B cell (primary cell): Measurements from ENCODE around the gene MZF1. TPM values are rescaled to one million over a fixed set of nuclear protein-coding genes. Genes with fewer than 3 reads are reported as not detected.

Source experiments
- ATAC-seq: fragments of 200-7000 bp; cut with Tn5 transposase; one replicate; pipeline ENCODE4 v1.10.0; 2021; ENCODE audit warnings: low read depth, mild to moderate bottlenecking, moderate number of reproducible peaks, moderate library complexity
- CTCF ChIA-PET: fragments of 350-600 bp; sonication (Branson Sonifier 250); formaldehyde crosslinking; loops from one replicate; lab custom pipeline; 2021; ENCODE audit warnings: antibody characterized with exemption, inconsistent platforms; lab: Charles Lee
- POLR2A ChIA-PET: fragments of 350-600 bp; sonication (Branson Sonifier 250); formaldehyde crosslinking; loops from one replicate; lab custom pipeline; 2021; ENCODE audit warnings: antibody characterized with exemption; lab: Charles Lee
- DNase-seq: peaks from one replicate; pipeline ENCODE4 v3.0.0; 2013
- H2AFZ ChIP-seq: 2 replicates; pipeline ENCODE4 v1.6.1; 2012; ENCODE audit warnings: mild to moderate bottlenecking, low read depth, low read length; ENCODE audit not compliant: insufficient read depth, poor library complexity, severe bottlenecking
- H3K27ac ChIP-seq, 2 donors: 1 replicate in 1 of 2; 2 replicates in 1 of 2; pipeline ENCODE4 v1.5.1; 2012 to 2013; ENCODE audit warnings: low read length in 2 of 2, mild to moderate bottlenecking in 2 of 2, moderate library complexity in 1 of 2
- H3K27me3 ChIP-seq, 4 experiments: fragments of 200-600 bp in 1 of 4; sonication (generic) in 1 of 4; replicated peaks in 1 of 4; 1 replicate in 2 of 4; 2 replicates in 2 of 4; pipeline versions ENCODE4 v1.6.1 to v1.7.0; 2013 to 2016; ENCODE audit warnings: low read length in 3 of 4, mild to moderate bottlenecking in 2 of 4, mixed read lengths in 1 of 4, moderate library complexity in 1 of 4; ENCODE audit not compliant: insufficient read depth in 4 of 4, control insufficient read depth in 3 of 4; ENCODE audit errors: control extremely low read depth in 1 of 4
- H3K36me3 ChIP-seq, 2 experiments: replicated peaks in 1 of 2; 1 replicate in 1 of 2; 2 replicates in 1 of 2; pipeline versions ENCODE4 v1.6.1 to v1.7.1; 2013; ENCODE audit warnings: low read length in 1 of 2; ENCODE audit not compliant: insufficient read depth in 2 of 2, control insufficient read depth in 1 of 2; ENCODE audit errors: control extremely low read depth in 1 of 2, extremely low read depth in 1 of 2
- H3K4me1 ChIP-seq, 2 donors: fragments of 200-600 bp in 1 of 2; sonication (generic) in 1 of 2; 1 replicate in 1 of 2; 2 replicates in 1 of 2; pipeline versions ENCODE4 v1.5.1 to v1.6.1; 2013 to 2017; ENCODE audit warnings: low read length in 2 of 2; ENCODE audit not compliant: control insufficient read depth in 2 of 2, insufficient read depth in 2 of 2
- H3K4me2 ChIP-seq: replicated peaks from 2 replicates; pipeline ENCODE3; 2012; ENCODE audit warnings: mild to moderate bottlenecking, low read depth, low read length; ENCODE audit not compliant: poor library complexity, severe bottlenecking
- H3K4me3 ChIP-seq, 5 experiments: fragments of 200-600 bp in 1 of 5; sonication (generic) in 1 of 5; 1 replicate in 3 of 5; 2 replicates in 2 of 5; pipeline versions ENCODE4 v1.5.1 to v1.7.0; 2011 to 2016; ENCODE audit warnings: low read length in 4 of 5, mild to moderate bottlenecking in 4 of 5, low read depth in 2 of 5, control low read depth in 1 of 5, moderate library complexity in 1 of 5; ENCODE audit not compliant: insufficient read depth in 1 of 5; ENCODE audit errors: control extremely low read depth in 1 of 5, extremely low read depth in 1 of 5
- H3K79me2 ChIP-seq: fragments of 200-600 bp; sonication (generic); one replicate; pipeline ENCODE4 v1.6.0; 2016; ENCODE audit warnings: low read length; ENCODE audit not compliant: control insufficient read depth, insufficient read depth
- H3K9ac ChIP-seq: fragments of 200-600 bp; sonication (generic); 2 replicates; pipeline ENCODE4 v1.6.1; 2017; ENCODE audit warnings: mild to moderate bottlenecking, low read length, moderate library complexity
- H3K9me3 ChIP-seq, 3 donors: one replicate each; pipeline versions ENCODE4 v1.6.1 to v1.7.1; 2013; ENCODE audit warnings: low read length in 2 of 3; ENCODE audit not compliant: control insufficient read depth in 2 of 3, insufficient read depth in 1 of 3; ENCODE audit errors: control extremely low read depth in 1 of 3
- H4K20me1 ChIP-seq: 2 replicates; pipeline ENCODE4 v1.6.0; 2012; ENCODE audit warnings: mild to moderate bottlenecking, low read length; ENCODE audit not compliant: insufficient read depth, control insufficient read depth, poor library complexity, severe bottlenecking
- H3K27ac Mint-ChIP-seq: one replicate; pipeline ENCODE4 v1.8.0; 2021; ENCODE audit warnings: mixed read lengths
- H3K27me3 Mint-ChIP-seq: one replicate; pipeline ENCODE4 v1.8.0; 2021; ENCODE audit warnings: mixed read lengths
- H3K4me1 Mint-ChIP-seq: one replicate; pipeline ENCODE4 v1.8.0; 2021; ENCODE audit warnings: mixed read lengths
- H3K4me3 Mint-ChIP-seq: one replicate; pipeline ENCODE4 v1.8.0; 2021; ENCODE audit warnings: mixed read lengths
- H3K9me3 Mint-ChIP-seq: one replicate; pipeline ENCODE4 v1.8.0; 2022; ENCODE audit warnings: mixed read lengths; ENCODE audit not compliant: insufficient read depth
- CTCF ChIP-seq: fragments of 200-600 bp; IDR thresholded peaks from one replicate; pipeline ENCODE4 v1.8.0; 2022; ENCODE audit warnings: antibody characterized with exemption, mild to moderate bottlenecking
- EZH2 ChIP-seq: IDR thresholded peaks from 2 replicates; pipeline ENCODE4 v1.6.1; 2012; ENCODE audit warnings: borderline replicate concordance, low read depth, mild to moderate bottlenecking, moderate library complexity, low read length; ENCODE audit not compliant: insufficient read depth, poor library complexity, severe bottlenecking
- WGBS: methylation state at CpG from one replicate; pipeline ENCODE4 v1.1.5; 2013; ENCODE audit warnings: missing lambda C conversion rate; ENCODE audit not compliant: insufficient coverage; 5-methylcytosine and 5-hydroxymethylcytosine counted together
- intact Hi-C: fragments of 100-400 bp; cut with micrococcal nuclease; formaldehyde crosslinking; loops from one replicate; pipeline ENCODE4 v1.10.0; 2022
- polyA plus RNA-seq: library from polyadenylated mRNA; depleted of rRNA; stranded (reverse); fragments of >200 nt; gene quantifications from 2 replicates; pipeline ENCODE4 v1.2.3, GENCODE V29; 2012
- total RNA-seq, 2 donors: library from RNA; stranded (reverse); fragments of 120-200 nt in 1 of 2; gene quantifications; 1 replicate in 1 of 2; 2 replicates in 1 of 2; pipeline versions ENCODE4 v1.2.3 to v1.2.4, GENCODE V29; 2013 to 2022

MZF1 gene
- total and polyA plus RNA-seq, 2 donors (not counting 1 experiment from before 2014, with no cell fraction given): 79.4 to 95.8 TPM

- Histone ChIP-seq H4K20me1 (peaks cover 41% of the 10 kb centered on the region), H3K79me2 (peaks cover 43% of the 10 kb centered on the region), H3K4me1 (peaks cover 18 to 28% of the 10 kb centered on the region in 2 donors), H3K4me3 (peak within 1 kb of the TSS; percentile 64 to 78 (median 71)), H3K9ac (peak within 1 kb of the TSS; percentile 81), H3K27ac (peak within 1 kb of the TSS; percentile 76 to 96), H3K4me2 (peak within 1 kb of the TSS; percentile 93), H3K9me3 (no peaks in the 10 kb centered on the region), H3K36me3 (peaks cover 0 to 12% of the 10 kb centered on the region in 2 experiments), H2AFZ (peak within 1 kb of the TSS; percentile 79), H3K27me3 (no peaks in the 10 kb centered on the region)
- Mint-ChIP-seq H3K4me1 (peaks cover 42% of the 10 kb centered on the region), H3K27ac (peak within 1 kb of the TSS; percentile 99), H3K27me3 (no peaks in the 10 kb centered on the region), H3K9me3 (no peaks in the 10 kb centered on the region), H3K4me3 (peak within 1 kb of the TSS; percentile 98)
- under 1% methylated on average over 87 of the region's 87 CpGs for WGBS
- ATAC-seq (peak; percentile 84), DNase-seq (peak; percentile 96)
- intact Hi-C loops: loop anchor here (1.0 to 2.0 kb wide), 7 partner anchors 20 to 192 kb away; partner anchors contain the start of genes CHMP2A, TRIM28, ZNF132 and ZNF837
- CTCF ChIA-PET: interaction anchor here (0.6 to 4.9 kb wide), 31 partner anchors 9 to 792 kb away, joined by 3 to 72 read pairs (median 4); partner anchors contain the start of genes CHMP2A, MZF1, TRIM28 and ZNF497
- peak; percentile 72 for TF ChIP-seq CTCF
- TF ChIP-seq EZH2: no peak
- POLR2A ChIA-PET: interaction anchor here (0.6 to 3.3 kb wide), 22 partner anchors 20 to 530 kb away, joined by 3 to 30 read pairs (median 5); partner anchors contain the start of genes CHMP2A, MZF1, TRIM28 and UBE2M
These were observed 53.5 kb downstream of the MZF1 start, which contains the start of gene ZBTB45 for GRCh38 chr19:58519355-58520256. Gene ZBTB45, minus strand, starts transcription at chr19:58519810. Its CDS starts 2,137 bp downstream, at chr19:58517673.
